G401 (cell line): ENCODE results near the gene MAJIN. TPM values are rescaled to one million over a fixed set of nuclear protein-coding genes. Genes with fewer than 3 reads are reported as not detected.

Experiments used
- DNase-seq: peaks from one replicate; pipeline ENCODE4 v3.0.0-alpha.2; 2015; ENCODE audit warnings: low spot score
- in situ Hi-C: cut with HindIII; loops from 2 replicates; pipeline ENCODE4 v1.10.0; 2016; ENCODE audit warnings: low sequenced_read_pairs, mixed read lengths
- total RNA-seq: library from RNA; depleted of rRNA; stranded (reverse); fragments of >200 nt; shearing (Covaris generic); gene quantifications from 2 replicates; pipeline ENCODE4 v1.2.3, GENCODE V29; 2014

The MAJIN gene
- total RNA-seq, 1 experiment from 2014 or later: not detected

GRCh38 chr11:64934682-64935358 lies 37.1 kb downstream of the MAJIN start:
- peak; percentile 40 for DNase-seq
- in situ Hi-C loops: no loop called here

- no peak for DNase-seq
- in situ Hi-C loops: no loop called here
Observed at GRCh38 chr11:64933935-64934681, 37.8 kb downstream of the MAJIN start.

GRCh38 chr11:64933213-64933934 lies 38.5 kb downstream of the MAJIN start:
- in situ Hi-C loops: no loop called here
- no peak for DNase-seq

- in situ Hi-C loops: no loop called here
Observed at GRCh38 chr11:64932324-64932723, 39.6 kb downstream of the MAJIN start.

GRCh38 chr11:64931290-64931689 lies 40.6 kb downstream of the MAJIN start:
- DNase-seq: no peak
- in situ Hi-C loops: no loop called here

More at GRCh38 chr11:64932324-64932723, 39.6 kb downstream of the MAJIN start:
- no peak for DNase-seq

GRCh38 chr11:64930340-64930739 lies 41.6 kb downstream of the MAJIN start:
- DNase-seq: no peak
- in situ Hi-C loops: no loop called here

- in situ Hi-C loops: no loop called here
- no peak for DNase-seq
Observed at GRCh38 chr11:64929625-64930024, 42.3 kb downstream of the MAJIN start.

GRCh38 chr11:64928957-64929356 lies 43.0 kb downstream of the MAJIN start:
- in situ Hi-C loops: no loop called here
- no peak for DNase-seq

- DNase-seq: no peak
- in situ Hi-C loops: no loop called here
Observed at GRCh38 chr11:64926689-64927088, 45.2 kb downstream of the MAJIN start.

- in situ Hi-C loops: no loop called here
- no peak for DNase-seq
Observed at GRCh38 chr11:64925536-64926436, 46.1 kb downstream of the MAJIN start.

GRCh38 chr11:64924910-64925284 lies 47.0 kb downstream of the MAJIN start:
- peak; percentile 32 for DNase-seq
- in situ Hi-C loops: no loop called here

GRCh38 chr11:64923944-64924909 lies 47.7 kb downstream of the MAJIN start, which contains the start of gene PPP2R5B:
Gene PPP2R5B (plus strand): TSS chr11:64924689. CDS start chr11:64925735, 1,046 bp downstream.
- in situ Hi-C loops: no loop called here
- DNase-seq: peak; percentile 99

GRCh38 chr11:64923151-64923661 lies 48.7 kb downstream of the MAJIN start:
- in situ Hi-C loops: no loop called here
- DNase-seq: peak; percentile 27

GRCh38 chr11:64921384-64921783 lies 50.5 kb downstream of the MAJIN start:
- in situ Hi-C loops: no loop called here

GRCh38 chr11:64920124-64920523 lies 51.8 kb downstream of the MAJIN start:
- in situ Hi-C loops: no loop called here
- DNase-seq: no peak

More at GRCh38 chr11:64921384-64921783, 50.5 kb downstream of the MAJIN start:
- no peak for DNase-seq

- in situ Hi-C loops: no loop called here
- peak; percentile 69 for DNase-seq
Observed at GRCh38 chr11:64919627-64920026, 52.3 kb downstream of the MAJIN start.

- in situ Hi-C loops: no loop called here
- peak; percentile 25 for DNase-seq
Observed at GRCh38 chr11:64918017-64918416, 53.9 kb downstream of the MAJIN start.

- DNase-seq: no peak
Observed at GRCh38 chr11:64917663-64917995, 54.3 kb downstream of the MAJIN start.

More at GRCh38 chr11:64917663-64917995, 54.3 kb downstream of the MAJIN start:
- in situ Hi-C loops: no loop called here
